IPS-20b (cell line): ENCODE data around the gene THAP5.

Experiments
- H3K27ac ChIP-seq: one replicate; pipeline ENCODE4 v1.5.1; 2013; ENCODE audit warnings: low read length
- H3K27me3 ChIP-seq: 2 replicates; pipeline ENCODE4 v1.6.1; 2013; ENCODE audit warnings: mild to moderate bottlenecking, low read length, inconsistent platforms; ENCODE audit not compliant: insufficient read depth
- H3K36me3 ChIP-seq: 2 replicates; pipeline ENCODE4 v1.6.1; 2013; ENCODE audit warnings: low read depth, mild to moderate bottlenecking, inconsistent platforms, low read length, moderate library complexity; ENCODE audit not compliant: insufficient read depth
- H3K4me1 ChIP-seq: 2 replicates; pipeline ENCODE4 v1.6.1; 2013; ENCODE audit warnings: mild to moderate bottlenecking, control low read depth, inconsistent platforms, low read length, moderate library complexity; ENCODE audit not compliant: insufficient read depth
- H3K4me3 ChIP-seq: 2 replicates; pipeline ENCODE4 v1.5.1; 2013; ENCODE audit warnings: mild to moderate bottlenecking, low read length, inconsistent platforms
- H3K9ac ChIP-seq: 2 replicates; pipeline ENCODE4 v1.6.1; 2013; ENCODE audit warnings: low read depth, mild to moderate bottlenecking, inconsistent platforms, low read length, moderate library complexity
- H3K9me3 ChIP-seq: 2 replicates; pipeline ENCODE4 v1.6.1; 2013; ENCODE audit warnings: mild to moderate bottlenecking, low read depth, low read length, inconsistent platforms; ENCODE audit not compliant: insufficient read depth

The THAP5 gene

DNA sequence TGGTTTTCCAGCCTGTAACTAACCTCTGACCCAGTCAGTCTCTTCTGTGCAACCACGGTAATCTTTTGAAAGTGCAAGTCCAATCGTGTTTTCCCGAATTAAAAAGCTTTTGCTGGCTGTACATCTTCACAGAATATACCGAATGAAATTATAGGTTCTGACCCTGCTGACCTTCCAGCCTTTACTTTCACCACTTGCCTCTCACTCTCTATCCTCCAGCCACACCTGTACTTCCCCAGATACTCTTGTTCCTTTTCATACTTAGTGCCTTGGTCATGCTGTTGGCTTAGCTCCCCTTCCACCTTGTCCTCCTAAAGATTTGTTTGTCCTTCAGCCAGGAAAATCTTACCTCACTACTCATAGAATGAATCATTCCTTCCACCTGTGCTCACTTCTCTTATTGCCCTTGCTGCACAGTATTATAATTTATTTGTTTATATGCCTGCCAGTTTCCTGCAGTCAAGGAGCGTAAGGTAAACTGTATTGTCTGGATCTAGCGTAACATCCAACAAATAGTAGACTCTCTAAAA, 41.3 kb downstream of the THAP5 start:
- Histone ChIP-seq H3K4me3 (no peak overlapping the region), H3K27ac (no peak overlapping the region), H3K27me3 (no peaks in the 10 kb centered on the region), H3K36me3 (no peaks in the 10 kb centered on the region), H3K4me1 (peaks cover 9% of the 10 kb centered on the region; the same call in 1 of the 2 replicates), H3K9me3 (no peaks in the 10 kb centered on the region), H3K9ac (no peak overlapping the region)

DNA sequence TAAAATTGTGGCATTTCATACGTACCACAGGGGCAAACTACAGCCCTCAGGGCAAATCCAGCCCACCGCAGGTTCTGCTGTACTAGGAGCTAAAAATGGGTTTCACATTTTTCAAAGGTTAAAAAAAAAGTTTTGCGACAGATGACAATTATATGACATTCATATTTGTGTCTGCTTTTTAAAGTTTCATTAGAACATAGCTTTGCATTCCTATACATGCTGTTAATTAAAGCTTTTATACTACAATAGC, 42.8 kb downstream of the THAP5 start:
- peak overlapping the region; percentile 81; the same call in 1 of the 2 replicates for H3K9ac ChIP-seq
- peak overlapping the region; percentile 96 for H3K4me3 ChIP-seq
- no peaks in the 10 kb centered on the region for H3K27me3 ChIP-seq
- peak overlapping the region; percentile 26 for H3K27ac ChIP-seq
- H3K36me3 ChIP-seq, result no peaks in the 10 kb centered on the region
- peaks cover 18% of the 10 kb centered on the region for H3K4me1 ChIP-seq
- no peaks in the 10 kb centered on the region for H3K9me3 ChIP-seq

DNA sequence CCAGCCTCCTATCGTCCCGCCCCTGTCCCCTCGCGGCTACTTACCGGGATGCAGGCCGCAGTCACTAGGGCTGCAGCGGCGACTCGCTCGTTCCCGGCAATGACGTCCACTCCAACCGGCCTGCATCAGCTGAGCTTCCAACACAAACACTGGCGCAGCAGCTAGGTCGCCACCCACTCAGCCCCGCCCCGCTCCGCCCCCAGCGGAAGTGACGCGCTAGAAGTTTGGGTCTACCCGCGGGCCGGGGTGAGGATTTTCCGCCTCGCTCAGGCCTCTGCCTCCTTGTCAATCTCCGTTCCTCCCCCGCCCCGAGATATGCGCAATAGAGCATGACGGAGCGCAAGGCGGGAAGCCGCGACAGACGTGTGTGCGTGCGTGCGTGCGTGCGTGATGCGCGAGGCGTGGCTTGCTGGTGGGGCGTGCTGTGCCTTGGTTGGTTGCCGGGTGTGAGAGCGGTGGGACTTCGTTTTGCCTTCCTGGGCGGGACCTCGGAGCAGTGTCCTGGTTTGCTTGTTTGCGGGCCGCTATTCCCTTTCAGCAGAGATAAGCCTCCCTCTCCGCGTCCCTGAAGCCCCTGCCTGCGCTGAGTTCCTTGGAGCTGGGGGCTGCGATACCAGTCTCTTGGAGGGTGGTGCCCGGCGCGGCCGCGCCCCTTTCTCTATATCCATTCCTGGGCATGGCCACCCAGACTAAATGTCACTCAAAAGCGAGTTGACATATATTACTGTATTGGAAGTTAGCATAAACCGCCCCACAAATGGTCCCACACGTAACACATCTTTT, 43.3 kb downstream of the THAP5 start, which contains the start of gene PNPLA8:
TSS of gene PNPLA8 (minus strand) at position 151 of the 783 bp plus-strand sequence. CDS start 10,644 bp downstream, outside the sequence.
- H3K9me3 ChIP-seq, result no peaks in the 10 kb centered on the region
- peak within 1 kb of the TSS; percentile 26 for H3K27ac ChIP-seq
- H3K4me1 ChIP-seq, result peaks cover 18% of the 10 kb centered on the region
- H3K36me3 ChIP-seq, result no peaks in the 10 kb centered on the region
- peak within 1 kb of the TSS; percentile 96 for H3K4me3 ChIP-seq
- H3K9ac ChIP-seq, result peak within 1 kb of the TSS; percentile 84; the same call in 1 of the 2 replicates
- H3K27me3 ChIP-seq, result no peaks in the 10 kb centered on the region

DNA sequence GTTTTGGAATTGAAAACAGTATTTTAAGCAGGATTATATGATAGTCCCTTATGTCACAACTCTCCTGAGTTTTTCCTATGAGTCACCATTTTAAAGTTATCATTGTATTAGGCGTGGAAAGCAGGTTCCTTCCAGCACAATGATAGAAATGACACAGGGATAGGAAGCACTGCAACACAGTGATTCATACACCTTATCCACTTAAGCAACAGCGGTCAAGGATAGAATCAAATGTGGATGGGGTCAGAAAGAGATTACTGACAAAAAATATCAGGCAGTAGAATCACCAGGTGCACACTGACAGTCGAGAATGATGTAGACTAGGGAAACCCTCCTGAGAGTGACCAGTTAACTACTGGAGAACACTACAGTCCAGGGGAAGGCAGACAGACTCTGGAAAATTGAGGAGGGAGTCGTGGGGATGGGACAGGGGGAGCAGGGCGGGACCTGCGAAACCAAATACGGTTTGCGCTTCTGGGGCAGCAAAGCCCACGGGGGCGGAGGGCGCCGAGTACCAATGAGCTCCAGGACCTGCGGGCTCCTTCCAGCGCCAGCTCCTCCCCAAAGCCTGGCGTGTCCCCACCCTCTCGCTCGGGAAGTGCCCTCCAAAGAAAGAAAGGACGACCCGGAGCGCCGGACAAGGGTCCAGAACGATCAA, 44.0 kb downstream of the THAP5 start:
- peak overlapping the region; percentile 1 for H3K27ac ChIP-seq
- H3K27me3 ChIP-seq, result no peaks in the 10 kb centered on the region
- peak overlapping the region; percentile 96 for H3K4me3 ChIP-seq
- peaks cover 18% of the 10 kb centered on the region for H3K4me1 ChIP-seq
- H3K9ac ChIP-seq, result peak overlapping the region; percentile 84; the same call in 1 of the 2 replicates
- H3K36me3 ChIP-seq, result no peaks in the 10 kb centered on the region
- no peaks in the 10 kb centered on the region for H3K9me3 ChIP-seq

DNA sequence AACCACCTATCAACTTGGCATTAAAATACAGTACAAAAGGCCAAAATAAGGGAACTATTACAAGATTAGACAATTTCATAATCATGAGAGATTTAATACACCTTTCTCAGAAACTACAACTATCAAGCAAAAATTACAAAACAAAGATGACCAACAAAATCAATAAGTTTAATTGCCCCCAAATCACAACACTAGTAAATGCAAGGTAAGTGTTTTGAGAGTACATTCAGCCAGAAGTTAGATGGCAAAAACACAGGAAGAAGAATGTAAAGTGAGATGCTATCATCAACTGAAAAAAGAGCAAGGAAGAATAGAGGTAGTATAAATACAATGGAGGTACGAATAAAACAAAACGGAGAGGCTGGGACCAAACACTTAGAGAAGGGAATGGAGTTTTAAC, 46.7 kb downstream of the THAP5 start:
- Histone ChIP-seq H3K27ac (no peak overlapping the region), H3K27me3 (no peaks in the 10 kb centered on the region), H3K9me3 (no peaks in the 10 kb centered on the region), H3K4me1 (peaks cover 18% of the 10 kb centered on the region), H3K9ac (no peak overlapping the region), H3K4me3 (peak overlapping the region; percentile 31; the same call in 1 of the 2 replicates), H3K36me3 (peaks cover 6% of the 10 kb centered on the region; the same call in 1 of the 2 replicates)

DNA sequence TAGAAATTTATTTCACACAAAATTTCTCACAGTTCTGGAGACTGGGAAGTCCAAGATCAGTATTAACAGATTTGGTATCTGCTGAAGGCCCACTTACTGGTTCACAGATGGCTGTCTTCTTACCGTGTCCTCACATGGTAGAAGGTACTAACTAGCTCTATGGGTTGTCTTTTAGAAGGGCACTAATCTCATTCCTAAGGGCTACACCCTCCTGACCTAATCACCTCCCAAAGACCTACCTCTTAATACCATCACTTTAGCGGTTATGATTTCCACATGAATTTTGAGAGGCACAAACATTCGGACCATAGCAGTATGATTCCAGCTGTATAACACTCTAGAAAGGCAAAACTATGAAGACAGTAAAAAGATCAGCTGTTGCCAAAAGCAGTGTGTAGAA, 51.6 kb downstream of the THAP5 start:
- H3K4me1 ChIP-seq, result peaks cover 6% of the 10 kb centered on the region
- H3K9me3 ChIP-seq, result no peaks in the 10 kb centered on the region
- H3K27ac ChIP-seq, result no peak overlapping the region
- no peaks in the 10 kb centered on the region for H3K27me3 ChIP-seq
- no peak overlapping the region for H3K9ac ChIP-seq
- peaks cover 36% of the 10 kb centered on the region for H3K36me3 ChIP-seq
- no peak overlapping the region for H3K4me3 ChIP-seq

DNA sequence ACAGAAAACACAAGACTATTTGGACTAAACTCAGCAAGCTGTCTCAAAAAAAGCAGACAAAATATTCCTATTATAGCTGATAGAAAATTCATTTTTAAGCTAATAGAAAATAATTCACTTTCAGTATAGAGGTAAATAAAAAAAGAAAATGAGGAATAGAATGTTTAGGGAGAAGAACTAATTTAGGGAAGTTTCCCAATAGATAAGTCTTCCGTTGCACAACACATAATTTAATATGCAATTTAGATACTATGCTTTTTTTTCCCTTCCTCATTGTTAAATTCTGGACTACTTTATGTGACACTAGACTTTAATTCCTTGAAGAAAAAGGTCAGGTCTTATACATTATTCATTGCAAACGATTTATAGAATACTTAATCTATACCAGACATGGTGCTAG, 53.9 kb downstream of the THAP5 start:
- Histone ChIP-seq H3K4me1 (no peaks in the 10 kb centered on the region), H3K27ac (no peak overlapping the region), H3K27me3 (no peaks in the 10 kb centered on the region), H3K9ac (no peak overlapping the region), H3K36me3 (peaks cover 57% of the 10 kb centered on the region), H3K4me3 (no peak overlapping the region), H3K9me3 (no peaks in the 10 kb centered on the region)

DNA sequence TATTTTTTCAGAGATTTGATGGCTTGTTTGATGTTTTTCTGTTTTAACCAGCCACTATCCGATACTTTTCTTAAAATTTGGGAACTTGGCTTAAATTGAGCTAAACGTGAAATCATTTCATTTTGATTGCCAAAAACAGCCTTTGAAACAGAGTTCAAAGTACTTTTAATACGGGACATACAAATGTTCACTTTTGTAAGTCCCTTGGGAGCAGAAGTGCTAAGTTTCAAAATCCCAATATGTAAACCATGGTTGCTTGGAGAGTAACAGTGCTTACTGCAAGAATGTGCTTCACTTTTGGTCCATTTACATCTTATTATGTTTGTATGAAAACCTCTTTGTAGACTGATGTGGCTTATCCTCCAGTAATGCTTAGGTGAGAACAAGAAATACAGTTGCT, 54.5 kb downstream of the THAP5 start:
- Histone ChIP-seq H3K27me3 (no peaks in the 10 kb centered on the region), H3K4me1 (no peaks in the 10 kb centered on the region), H3K9ac (no peak overlapping the region), H3K9me3 (no peaks in the 10 kb centered on the region), H3K27ac (no peak overlapping the region), H3K36me3 (peaks cover 57% of the 10 kb centered on the region), H3K4me3 (no peak overlapping the region)
